Measurements from ENCODE around the gene PDZRN3. TPM values are rescaled to one million over a fixed set of nuclear protein-coding genes. Genes with fewer than 3 reads are reported as not detected.

PDZRN3 gene
- total and polyA plus RNA-seq, 2 experiments from 2014 or later: 22.3 to 35.6 TPM

- Histone ChIP-seq H3K9me2 (ENCODE audit: insufficient read depth) (no peaks in the 10 kb centered on the region), H3K27me3 (replicated peaks; ENCODE audit: insufficient read depth) (no peaks in the 10 kb centered on the region), H3K4me3 (0 out of 2 replicates have a peak overlapping the region, but pooled peaks have one; percentile 19), H3K4me1 (ENCODE audit: insufficient read depth) (peaks cover 43% of the 10 kb centered on the region), H4K20me1 (ENCODE audit: insufficient read depth) (no peaks in the 10 kb centered on the region), H2AFZ (no peak overlapping the region), H3K27ac (peak overlapping the region; percentile 67), H3K79me2 (ENCODE audit: insufficient read depth) (peaks cover 76% of the 10 kb centered on the region), H3K36me3 (ENCODE audit: low read depth) (no peaks in the 10 kb centered on the region), H3K9ac (peak overlapping the region; percentile 22), H3F3A (ENCODE audit: insufficient read depth) (peaks cover 20% of the 10 kb centered on the region), H3K9me3 (ENCODE audit: low read depth) (no peaks in the 10 kb centered on the region), H3K4me2 (ENCODE audit: unreplicated experiment) (peak overlapping the region; percentile 41)
- WGBS, 2 experiments (ENCODE audit: low coverage in 1 of 2, low lambda C conversion rate in 2 of 2, missing lambda C conversion rate in 2 of 2): 85 to 91% methylated on average over 4 of the region's 4 CpGs
- DNase-seq: no peak
- TF ChIP-seq EZH2phosphoT487 (IDR thresholded peaks at IDR 0.05; ENCODE audit: insufficient read depth, low read depth) (no peak), EZH2 (IDR thresholded peaks at IDR 0.05; ENCODE audit: insufficient read depth, poor library complexity, severe bottlenecking) (no peak)
- in situ Hi-C loops (cut with MboI): loop anchor here (10.0 kb wide), 1 partner anchor 341 kb away; no protein-coding TSS in a partner anchor
Measured at GRCh38 chr3:73503781-73504180, 121.0 kb downstream of the PDZRN3 start.

- H3K79me2 ChIP-seq (ENCODE audit: insufficient read depth): peaks cover 77% of the 10 kb centered on the region
- peak overlapping the region; percentile 41 for H3K4me2 ChIP-seq (ENCODE audit: unreplicated experiment)
- H3K9me2 ChIP-seq (ENCODE audit: insufficient read depth): no peaks in the 10 kb centered on the region
- peak overlapping the region; percentile 26 for H3K9ac ChIP-seq
- in situ Hi-C loops (cut with MboI): loop anchor here (10.0 kb wide), 1 partner anchor 342 kb away; no protein-coding TSS in a partner anchor
- DNase-seq: peak; percentile 88
- TF ChIP-seq EZH2 (IDR thresholded peaks at IDR 0.05; ENCODE audit: insufficient read depth, poor library complexity, severe bottlenecking) (no peak), EZH2phosphoT487 (IDR thresholded peaks at IDR 0.05; ENCODE audit: insufficient read depth, low read depth) (no peak)
- H4K20me1 ChIP-seq (ENCODE audit: insufficient read depth): no peaks in the 10 kb centered on the region
- no peaks in the 10 kb centered on the region for H3K27me3 ChIP-seq (replicated peaks; ENCODE audit: insufficient read depth)
- H3K4me3 ChIP-seq: 0 out of 2 replicates have a peak overlapping the region, but pooled peaks have one; percentile 19
- H3F3A ChIP-seq (ENCODE audit: insufficient read depth): peaks cover 20% of the 10 kb centered on the region
- 1 to 4% methylated on average over 6 of the region's 6 CpGs for WGBS, 2 experiments (ENCODE audit: low coverage in 1 of 2, low lambda C conversion rate in 2 of 2, missing lambda C conversion rate in 2 of 2)
- peak overlapping the region; percentile 67 for H3K27ac ChIP-seq
- H3K9me3 ChIP-seq (ENCODE audit: low read depth): no peaks in the 10 kb centered on the region
- no peak overlapping the region for H2AFZ ChIP-seq
- peaks cover 40% of the 10 kb centered on the region for H3K4me1 ChIP-seq (ENCODE audit: insufficient read depth)
- no peaks in the 10 kb centered on the region for H3K36me3 ChIP-seq (ENCODE audit: low read depth)
Measured at GRCh38 chr3:73502609-73503583, 121.8 kb downstream of the PDZRN3 start.

GRCh38 chr3:73500321-73500720 is 124.4 kb downstream of the PDZRN3 start:
- Histone ChIP-seq H3K9me2 (ENCODE audit: insufficient read depth) (no peaks in the 10 kb centered on the region), H3K9ac (peak overlapping the region; percentile 6; the same call in 1 of the 2 replicates), H2AFZ (no peak overlapping the region), H3K27ac (peak overlapping the region; percentile 40), H3K36me3 (ENCODE audit: low read depth) (no peaks in the 10 kb centered on the region), H3K79me2 (ENCODE audit: insufficient read depth) (peaks cover 86% of the 10 kb centered on the region), H3K4me2 (ENCODE audit: unreplicated experiment) (peak overlapping the region; percentile 22), H4K20me1 (ENCODE audit: insufficient read depth) (no peaks in the 10 kb centered on the region), H3K4me3 (no peak overlapping the region), H3K27me3 (replicated peaks; ENCODE audit: insufficient read depth) (no peaks in the 10 kb centered on the region), H3K9me3 (ENCODE audit: low read depth) (no peaks in the 10 kb centered on the region), H3K4me1 (ENCODE audit: insufficient read depth) (peaks cover 44% of the 10 kb centered on the region), H3F3A (ENCODE audit: insufficient read depth) (peaks cover 20% of the 10 kb centered on the region)
- in situ Hi-C loops (cut with MboI): loop anchor here (10.0 kb wide), 1 partner anchor 344 kb away; no protein-coding TSS in a partner anchor
- 100% methylated on average over 1 of the region's 1 CpG for WGBS, 2 experiments (ENCODE audit: low coverage in 1 of 2, low lambda C conversion rate in 2 of 2, missing lambda C conversion rate in 2 of 2)
- peak; percentile 68 for DNase-seq
- TF ChIP-seq EZH2 (IDR thresholded peaks at IDR 0.05; ENCODE audit: insufficient read depth, poor library complexity, severe bottlenecking) (no peak), EZH2phosphoT487 (IDR thresholded peaks at IDR 0.05; ENCODE audit: insufficient read depth, low read depth) (no peak)

- H3F3A ChIP-seq (ENCODE audit: insufficient read depth): peaks cover 20% of the 10 kb centered on the region
- H3K79me2 ChIP-seq (ENCODE audit: insufficient read depth): peaks cover 86% of the 10 kb centered on the region
- DNase-seq: peak; percentile 37
- peaks cover 49% of the 10 kb centered on the region for H3K4me1 ChIP-seq (ENCODE audit: insufficient read depth)
- H4K20me1 ChIP-seq (ENCODE audit: insufficient read depth): no peaks in the 10 kb centered on the region
- H3K27me3 ChIP-seq (replicated peaks; ENCODE audit: insufficient read depth): no peaks in the 10 kb centered on the region
- no peaks in the 10 kb centered on the region for H3K9me2 ChIP-seq (ENCODE audit: insufficient read depth)
- H3K9ac ChIP-seq: peak overlapping the region; percentile 6; the same call in 1 of the 2 replicates
- no peak overlapping the region for H3K4me3 ChIP-seq
- no peaks in the 10 kb centered on the region for H3K36me3 ChIP-seq (ENCODE audit: low read depth)
- peak overlapping the region; percentile 22 for H3K4me2 ChIP-seq (ENCODE audit: unreplicated experiment)
- no peaks in the 10 kb centered on the region for H3K9me3 ChIP-seq (ENCODE audit: low read depth)
- 100% methylated on average over 3 of the region's 3 CpGs for WGBS, 2 experiments (ENCODE audit: low coverage in 1 of 2, low lambda C conversion rate in 2 of 2, missing lambda C conversion rate in 2 of 2)
- H2AFZ ChIP-seq: no peak overlapping the region
- no peak for TF ChIP-seq EZH2phosphoT487 (IDR thresholded peaks at IDR 0.05; ENCODE audit: insufficient read depth, low read depth)
- in situ Hi-C loops (cut with MboI): loop anchor here (10.0 kb wide), 2 partner anchors 345 to 395 kb away; no protein-coding TSS in a partner anchor
- H3K27ac ChIP-seq: peak overlapping the region; percentile 40
Measured at GRCh38 chr3:73499787-73500186, 125.0 kb downstream of the PDZRN3 start.
